HG03439 (cell line): ENCODE measurements around the gene LIAS.
"Not testable (repeated sequence)": the region's sequence is repeated elsewhere in the genome, so short reads cannot be mapped to it uniquely, and the experiment has no call there.

Experiments
- ATAC-seq: cut with Tn5 transposase; IDR thresholded peaks from one replicate; pipeline ENCODE4 v1.9.1; 2021; ENCODE audit warnings: mild to moderate bottlenecking, moderate library complexity; ENCODE audit not compliant: unreplicated experiment

LIAS gene

DNA sequence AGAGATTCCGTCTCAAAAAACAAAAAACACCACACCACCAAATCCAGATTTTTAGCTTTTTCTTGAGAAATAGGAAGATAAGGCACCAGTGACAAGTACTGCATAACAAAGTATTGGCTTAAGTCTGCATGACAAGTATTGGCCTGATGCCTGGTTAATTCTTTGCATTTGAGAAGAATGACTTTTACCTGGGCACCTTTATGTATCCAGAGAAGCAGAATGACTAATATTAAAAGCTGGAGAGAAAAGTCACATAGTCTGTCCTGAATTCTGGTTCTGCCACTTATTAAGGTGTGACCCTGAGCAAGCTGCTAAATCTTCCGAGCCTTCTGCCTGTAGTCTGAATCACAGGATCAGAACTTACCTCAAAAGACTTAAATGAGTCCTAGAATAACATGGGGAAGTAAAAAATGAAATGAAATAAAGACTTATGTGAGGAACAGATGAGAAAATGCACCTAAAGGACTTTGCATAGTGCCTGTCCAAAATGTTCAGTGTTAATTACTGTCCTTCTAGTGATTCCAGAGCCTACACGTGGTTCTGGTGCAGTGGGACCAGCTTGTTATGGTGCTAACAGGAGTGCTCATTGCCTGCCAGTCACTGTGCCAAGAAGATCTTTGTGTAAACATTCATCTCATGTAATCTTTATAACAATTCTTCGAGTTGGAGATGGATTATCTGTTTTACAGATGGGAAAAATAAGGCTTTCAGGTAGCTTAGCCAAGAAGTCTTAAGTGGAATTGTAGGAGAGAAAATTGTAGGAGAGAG is 36.8 kb downstream of the LIAS start:
- ATAC-seq = no peak

DNA sequence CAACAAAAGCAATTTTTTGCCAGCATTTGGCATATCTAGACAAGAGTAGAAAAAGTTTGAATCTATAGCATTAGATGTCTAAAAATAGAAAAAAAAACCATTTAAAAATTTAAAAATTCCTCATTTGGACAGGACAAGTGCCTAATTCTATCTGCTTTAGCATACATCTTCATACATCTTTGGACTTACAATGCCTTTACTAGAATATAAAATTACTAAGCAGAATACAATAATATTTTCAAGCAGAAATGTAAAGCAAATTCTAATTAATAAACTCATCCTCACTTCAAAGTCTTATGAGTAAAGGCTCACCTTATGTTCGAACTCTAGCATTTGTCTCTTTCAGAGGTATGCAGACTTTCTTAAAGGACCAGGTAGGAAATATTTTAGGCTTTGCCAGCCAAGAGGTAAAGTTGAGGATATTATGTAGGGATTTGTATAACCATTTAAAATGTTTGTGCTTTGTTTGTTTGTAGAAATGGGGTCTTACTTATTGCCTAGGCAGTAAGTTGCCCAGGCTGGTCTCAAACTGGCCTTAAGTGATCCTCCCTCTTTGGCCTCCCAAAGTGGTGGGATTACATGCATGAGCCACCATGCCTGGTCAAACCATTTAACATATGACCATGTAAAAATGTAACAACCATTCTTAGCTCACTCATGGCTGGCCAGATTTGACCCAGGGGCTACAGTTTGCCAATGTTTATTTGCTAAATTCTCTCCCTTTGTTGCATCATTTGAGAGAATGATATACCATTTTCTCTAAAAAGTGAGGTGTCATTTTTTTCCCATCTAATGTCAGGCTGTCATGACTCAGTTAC is 39.3 kb downstream of the LIAS start:
- no peak for ATAC-seq

DNA sequence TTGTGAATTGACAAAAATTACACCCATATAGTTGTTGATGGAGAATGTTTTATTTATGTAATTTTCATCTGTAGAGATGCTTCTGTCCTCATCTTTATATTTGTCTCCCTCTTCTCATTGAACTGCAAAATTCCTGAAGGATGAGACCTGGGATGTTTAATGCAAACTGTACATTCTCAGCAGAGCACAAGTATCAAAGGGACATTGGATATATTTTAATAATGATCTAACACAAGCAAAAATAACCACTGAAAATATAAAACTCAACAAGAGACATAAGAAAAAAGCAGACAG is 39.8 kb downstream of the LIAS start:
- ATAC-seq = no peak

DNA sequence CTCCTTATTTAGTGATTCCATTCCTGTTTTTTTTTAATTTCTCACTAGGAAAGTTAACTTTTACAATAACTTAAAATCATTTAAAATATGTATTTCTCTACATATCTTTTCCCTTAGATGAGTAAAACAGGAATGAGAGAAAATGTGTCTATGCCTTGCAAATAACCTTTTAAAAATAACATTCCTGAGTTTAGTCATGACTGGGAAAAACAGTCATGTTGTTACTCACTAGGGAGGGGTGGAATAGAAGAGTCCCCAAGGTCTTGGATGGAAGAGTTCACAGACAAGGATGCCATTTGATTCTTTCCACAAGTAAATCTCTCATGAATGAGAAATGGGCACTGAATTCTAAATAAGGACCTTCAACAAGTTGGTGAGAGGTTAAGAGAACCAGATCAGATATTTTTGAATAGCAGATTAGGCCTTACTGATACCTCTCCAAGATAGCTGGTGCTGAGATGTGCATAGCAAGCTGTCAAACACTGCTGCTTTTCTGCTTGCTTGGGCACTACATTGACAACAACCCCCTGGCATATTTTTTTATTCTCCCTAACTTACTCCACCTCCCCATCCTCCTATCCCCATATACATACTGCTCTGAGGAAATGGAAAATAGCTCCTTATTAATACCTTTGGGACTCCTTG is 43.3 kb downstream of the LIAS start:
- ATAC-seq = no peak

DNA sequence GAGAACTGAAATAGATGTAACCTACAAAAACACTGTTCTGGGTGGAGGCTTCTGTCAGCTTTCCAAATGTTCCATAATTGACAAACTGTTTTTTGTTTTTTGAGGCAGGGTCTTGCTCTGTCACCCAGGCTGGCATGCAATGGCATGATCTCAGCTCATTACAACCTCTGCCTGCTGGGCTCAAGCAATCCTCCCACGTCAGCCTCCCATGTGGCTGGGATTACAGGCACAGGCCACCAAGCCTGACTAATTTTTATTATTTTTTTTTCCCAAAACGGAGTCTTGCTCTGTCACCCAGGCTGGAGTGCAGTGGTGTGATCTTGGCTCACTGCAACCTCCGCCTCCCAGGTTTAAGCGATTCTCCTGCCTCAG is 43.8 kb downstream of the LIAS start:
- not testable (repeated sequence) for ATAC-seq

DNA sequence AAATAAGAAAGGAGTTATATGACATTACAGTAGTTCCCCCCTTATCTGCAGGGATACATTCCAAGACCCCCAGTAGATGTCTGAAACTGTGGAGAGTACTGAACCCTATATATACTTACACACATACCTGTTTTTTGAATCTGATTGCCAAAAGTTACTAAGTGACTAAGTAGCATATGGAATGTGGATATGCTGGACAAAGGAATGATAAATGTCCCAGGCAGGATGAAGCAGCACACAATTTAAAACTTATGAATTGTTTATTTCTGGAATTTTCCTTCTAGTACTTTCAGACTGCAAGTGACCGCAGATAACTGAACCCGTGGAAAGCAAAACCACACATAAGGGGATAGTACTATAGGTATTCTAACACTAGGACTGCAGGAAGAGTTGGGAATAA is 45.7 kb downstream of the LIAS start:
- no peak for ATAC-seq

DNA sequence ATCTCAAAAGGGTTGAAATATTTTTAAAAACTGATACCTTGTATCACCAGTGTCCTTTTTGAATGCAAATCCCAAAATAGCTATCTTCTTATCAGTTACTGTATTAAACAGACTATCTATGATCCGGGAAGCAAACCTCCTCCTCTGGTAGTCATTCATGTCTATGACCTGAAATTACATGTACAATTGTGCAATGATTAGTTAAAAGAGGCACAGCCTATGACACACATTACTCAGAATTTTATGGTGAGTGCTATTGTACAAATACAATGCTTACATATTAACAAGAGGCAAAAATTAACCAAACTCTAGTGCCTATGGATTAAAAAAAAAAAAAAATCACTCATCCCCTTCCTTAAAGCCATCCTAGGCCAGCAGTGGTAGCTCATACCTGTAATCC is 46.7 kb downstream of the LIAS start:
- ATAC-seq = no peak

DNA sequence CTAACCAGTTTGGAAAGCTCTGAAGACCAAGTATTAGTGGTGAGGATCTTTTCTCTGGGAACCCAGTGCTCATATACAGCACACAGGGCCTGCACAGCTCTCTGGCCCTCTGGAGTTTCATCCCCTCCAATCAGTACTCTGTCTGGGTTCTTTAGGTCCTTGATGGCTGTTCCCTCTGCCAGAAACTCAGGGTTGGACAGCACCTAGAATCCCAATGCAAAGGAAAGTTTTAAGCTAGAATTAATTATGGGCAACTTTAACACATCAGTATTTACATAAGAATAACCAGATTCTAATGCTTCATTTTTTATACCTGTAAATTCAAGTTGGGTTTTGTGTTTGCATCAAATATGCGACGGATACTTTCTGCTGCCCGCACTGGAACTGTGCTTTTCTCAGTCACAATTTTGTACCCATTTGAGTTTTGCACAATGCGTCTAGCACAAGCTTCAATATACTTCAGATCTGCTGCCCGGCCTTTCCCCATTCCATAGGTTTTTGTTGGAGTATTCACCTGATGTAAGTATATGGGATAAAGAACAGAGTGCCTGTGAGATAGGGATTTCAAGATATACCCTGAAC is 51.6 kb downstream of the LIAS start:
- ATAC-seq = no peak

DNA sequence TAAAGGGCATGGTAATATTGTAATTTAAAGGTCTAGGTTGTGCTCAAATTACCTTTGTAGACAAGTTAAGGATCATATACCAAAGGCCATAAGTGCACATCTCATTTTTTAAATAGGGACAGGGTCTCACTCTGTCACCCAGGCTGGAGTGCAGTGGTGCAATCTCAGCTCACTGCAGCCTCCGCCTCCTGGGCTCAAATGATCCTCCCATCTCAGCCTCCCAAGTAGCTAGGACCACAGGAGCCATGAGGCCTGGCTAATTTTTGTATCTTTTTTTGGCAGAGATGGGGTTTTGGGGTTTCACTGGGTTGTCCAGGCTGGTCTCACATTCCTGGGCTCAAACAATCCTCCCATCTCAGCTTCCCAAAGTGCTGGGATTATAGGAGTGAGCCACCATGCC is 55.4 kb downstream of the LIAS start:
- not testable (repeated sequence) for ATAC-seq

DNA sequence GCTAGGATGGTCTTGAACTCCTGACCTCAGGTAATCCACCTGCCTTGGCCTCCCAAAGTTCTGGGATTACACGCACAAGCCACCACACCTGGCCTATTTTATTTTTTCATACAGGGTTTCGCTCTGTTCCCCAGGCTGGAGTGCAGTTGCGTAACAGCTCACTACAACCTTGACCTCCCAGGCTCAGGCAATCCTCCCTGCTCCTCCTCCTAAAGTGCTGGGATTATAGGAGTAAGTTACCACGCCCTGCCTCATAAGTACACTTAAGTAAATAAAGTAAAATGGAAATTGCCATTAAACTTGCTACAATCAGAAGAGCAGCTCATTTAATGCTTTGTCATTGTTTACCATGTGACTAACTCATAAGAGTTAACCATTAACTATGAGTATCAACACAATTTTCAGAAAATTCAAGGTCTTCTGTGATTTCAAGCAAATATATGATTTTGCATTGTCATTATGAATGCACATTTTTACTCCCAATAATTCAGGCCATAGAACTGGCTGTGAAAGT is 56.1 kb downstream of the LIAS start:
- ATAC-seq = no peak

DNA sequence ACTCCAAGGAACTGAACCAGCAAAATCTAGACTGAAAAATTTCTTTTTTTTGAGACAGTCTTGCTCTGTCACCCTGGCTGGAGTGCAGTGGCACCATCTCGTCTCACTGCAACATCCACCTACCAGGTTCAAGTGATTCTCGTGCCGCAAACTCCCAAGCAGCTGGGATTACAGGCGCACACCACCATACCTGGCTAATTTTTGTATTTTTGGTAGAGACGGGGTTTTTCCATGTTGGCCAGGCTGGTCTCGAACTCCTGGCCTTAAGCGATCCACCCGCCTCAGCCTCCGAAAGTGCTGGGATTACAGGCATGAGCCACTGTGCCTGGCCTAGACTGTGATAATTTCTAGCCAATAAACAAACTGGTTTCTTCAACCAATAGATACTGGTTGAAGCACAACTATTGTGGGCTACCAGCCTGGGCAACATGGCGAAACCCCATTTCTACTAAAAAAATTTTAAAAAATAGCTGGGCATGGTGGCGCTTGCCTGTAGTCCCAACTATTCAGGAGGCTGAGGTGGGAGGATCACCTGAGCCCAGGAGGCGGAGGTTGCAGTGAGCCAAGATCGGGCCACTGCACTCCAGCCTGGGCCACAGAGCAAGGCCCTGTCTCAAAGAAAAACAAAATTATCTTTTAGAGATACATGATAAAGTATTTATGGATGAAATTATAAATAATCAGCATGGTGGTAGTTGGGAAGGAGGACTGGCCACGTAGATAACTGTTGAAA is 57.0 kb downstream of the LIAS start:
- not testable (repeated sequence) for ATAC-seq

DNA sequence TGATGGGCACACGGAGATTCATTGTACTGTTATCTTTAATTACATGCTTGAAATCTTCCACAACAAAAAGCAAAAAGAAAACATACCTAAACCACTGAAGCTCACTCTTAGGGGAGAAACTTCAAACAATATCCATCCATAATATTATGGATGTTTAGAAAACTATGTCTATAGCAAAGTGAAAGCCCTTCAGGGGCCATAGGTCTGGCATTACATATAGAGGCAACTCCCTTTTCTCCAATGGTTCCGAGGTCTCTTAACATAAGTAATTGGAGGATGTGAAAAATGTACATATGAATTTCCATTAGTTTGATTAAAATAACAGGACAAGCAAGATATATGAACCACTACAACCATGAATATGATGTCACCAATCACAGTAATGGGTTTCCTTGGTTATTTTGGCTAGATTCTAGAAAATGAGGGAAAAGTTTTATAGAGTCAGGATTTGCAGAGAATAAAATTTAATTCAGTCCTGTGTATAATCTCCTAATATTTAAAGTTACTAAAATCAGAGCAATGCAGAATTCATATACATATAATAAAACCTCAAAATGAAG is 57.6 kb downstream of the LIAS start:
- no peak for ATAC-seq

DNA sequence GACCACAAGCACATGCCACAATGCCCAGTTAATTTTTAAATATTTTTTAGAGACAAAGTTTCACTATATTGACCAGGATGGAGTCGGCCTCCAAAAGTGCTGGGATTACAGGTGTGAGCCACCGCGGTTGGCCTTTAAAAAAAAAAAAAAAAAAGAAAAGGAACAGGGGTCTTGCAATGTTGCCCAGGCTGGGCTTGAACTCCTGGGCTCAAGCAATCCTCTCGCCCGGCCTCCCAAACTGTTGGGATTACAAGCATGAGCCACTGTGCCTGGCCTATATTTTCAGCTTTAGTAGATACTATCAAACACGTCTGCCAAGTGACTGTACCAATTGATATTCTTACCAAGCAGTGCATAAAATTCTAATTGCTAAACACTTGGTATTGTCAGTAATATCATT is 59.6 kb downstream of the LIAS start:
- ATAC-seq = no peak

DNA sequence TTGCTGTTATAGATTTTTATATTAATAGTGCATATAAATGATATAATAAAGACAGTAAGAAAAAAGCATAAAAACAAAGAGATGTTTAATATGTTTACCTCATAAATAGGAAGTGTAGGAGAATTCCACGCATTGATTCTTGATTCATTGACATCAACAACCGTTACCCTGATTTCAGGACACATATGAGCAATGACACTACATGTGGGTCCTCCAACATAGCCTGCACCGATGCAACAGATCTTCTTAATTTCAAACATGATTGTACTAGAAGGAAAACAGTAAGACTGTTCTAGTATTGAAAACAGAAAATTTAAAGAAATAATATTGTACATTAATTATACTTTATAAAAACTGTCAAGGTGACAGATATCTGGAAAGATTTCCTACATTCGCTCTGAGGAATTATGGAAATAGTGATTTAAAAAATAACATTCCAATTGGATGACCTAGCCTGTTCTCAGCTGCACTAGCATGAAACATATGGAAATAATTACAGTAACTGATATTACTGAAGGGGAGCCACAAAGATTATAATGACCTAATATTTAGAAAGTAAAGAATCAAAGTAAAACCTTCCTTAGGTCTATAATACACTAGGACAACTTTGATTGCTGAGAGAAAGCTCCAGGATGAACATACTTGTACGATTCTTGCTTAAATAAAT is 62.5 kb downstream of the LIAS start:
- no peak for ATAC-seq

DNA sequence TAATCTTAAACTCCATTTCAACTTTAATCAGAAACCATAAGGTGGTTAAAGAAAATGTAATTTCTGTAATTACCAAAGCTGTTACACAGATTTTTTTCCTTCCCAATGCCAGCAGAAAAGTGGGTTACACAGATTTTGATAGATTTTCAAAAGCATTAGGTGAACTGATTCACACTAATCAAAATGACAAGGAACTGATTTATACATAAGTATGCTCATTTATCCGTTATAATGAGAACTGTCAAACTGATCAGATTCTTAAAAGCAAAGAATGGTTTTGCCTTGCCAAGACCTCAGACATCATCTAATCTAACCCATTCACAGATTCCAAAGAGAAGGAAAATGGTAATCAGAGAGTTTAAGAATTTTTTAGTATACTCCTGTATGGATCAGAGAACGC is 63.2 kb downstream of the LIAS start:
- no peak for ATAC-seq

DNA sequence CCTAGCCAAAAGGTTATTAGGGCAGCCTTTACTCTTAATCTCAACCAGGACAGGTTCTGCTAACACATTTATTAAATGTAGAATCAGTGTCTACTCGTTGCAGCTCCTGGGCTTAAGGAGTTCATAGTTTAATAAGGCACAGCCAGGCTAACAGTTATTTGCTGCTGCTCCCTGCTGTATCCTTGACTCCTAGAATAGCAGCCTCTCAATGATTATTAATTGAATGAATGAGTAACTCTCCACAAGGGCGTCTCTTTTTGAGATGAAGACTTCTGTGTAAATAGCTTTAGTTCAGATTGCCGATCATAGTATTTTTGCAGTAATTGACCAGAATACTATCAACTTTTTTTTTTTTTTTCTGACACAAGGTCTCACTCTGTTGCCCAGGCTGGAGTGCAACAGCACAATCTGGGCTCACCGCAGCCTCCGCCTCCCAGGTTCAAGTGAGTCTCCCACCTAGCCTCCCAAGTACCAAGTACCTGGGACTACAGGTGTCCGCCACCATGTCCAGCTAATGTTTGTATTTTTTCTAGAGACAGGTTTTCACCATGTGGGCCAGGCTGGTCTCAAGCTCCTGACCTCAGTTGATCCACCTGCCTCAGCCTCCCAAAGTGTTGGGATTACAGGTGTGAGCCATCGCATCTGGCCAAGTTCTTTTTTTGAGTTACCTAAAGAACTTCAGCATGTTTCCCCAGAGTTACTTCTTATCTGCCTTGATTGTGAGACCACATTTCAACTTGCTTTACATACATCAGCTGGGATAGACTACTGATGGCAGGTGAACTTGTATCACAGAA is 65.5 kb downstream of the LIAS start:
- ATAC-seq = no peak

DNA sequence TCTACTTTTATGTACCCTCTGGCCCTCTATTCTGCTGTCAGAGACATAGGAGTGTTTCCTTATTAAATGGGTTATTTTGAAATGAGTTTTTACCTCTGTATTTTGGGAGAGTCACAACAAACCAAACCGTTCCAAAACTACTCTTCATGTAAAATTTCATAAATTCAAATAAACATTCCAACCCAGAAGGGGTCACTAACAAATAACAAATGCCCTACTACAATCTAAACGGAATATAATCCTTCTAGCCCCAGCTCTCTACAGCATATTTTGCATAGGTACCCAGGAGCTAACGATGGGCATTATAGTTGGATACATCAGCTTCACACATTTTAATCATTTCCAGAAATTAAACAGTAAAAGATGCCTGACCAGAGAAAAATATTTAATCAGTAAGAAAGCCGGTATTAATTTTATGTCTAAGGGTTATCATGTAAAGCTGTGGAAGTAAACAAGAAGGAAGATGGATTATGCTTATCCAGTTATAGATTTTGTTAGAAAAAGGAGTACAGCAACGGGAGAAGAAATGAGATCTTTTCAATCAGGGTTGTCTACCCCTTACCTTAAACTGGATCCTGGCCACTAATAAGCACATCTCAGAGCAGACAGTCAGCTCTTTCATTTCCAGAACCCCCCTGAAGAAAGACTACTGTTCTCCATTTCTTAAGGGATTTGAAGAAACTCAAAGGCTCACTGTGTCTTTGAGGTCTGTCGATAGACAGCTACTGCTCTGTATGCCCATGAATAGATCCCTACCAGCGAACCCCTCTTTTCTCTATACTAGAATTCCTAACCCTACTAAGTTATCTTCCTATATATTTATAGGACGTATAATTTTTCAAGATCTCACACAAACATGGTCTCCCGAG is 67.2 kb downstream of the LIAS start:
- no peak for ATAC-seq

DNA sequence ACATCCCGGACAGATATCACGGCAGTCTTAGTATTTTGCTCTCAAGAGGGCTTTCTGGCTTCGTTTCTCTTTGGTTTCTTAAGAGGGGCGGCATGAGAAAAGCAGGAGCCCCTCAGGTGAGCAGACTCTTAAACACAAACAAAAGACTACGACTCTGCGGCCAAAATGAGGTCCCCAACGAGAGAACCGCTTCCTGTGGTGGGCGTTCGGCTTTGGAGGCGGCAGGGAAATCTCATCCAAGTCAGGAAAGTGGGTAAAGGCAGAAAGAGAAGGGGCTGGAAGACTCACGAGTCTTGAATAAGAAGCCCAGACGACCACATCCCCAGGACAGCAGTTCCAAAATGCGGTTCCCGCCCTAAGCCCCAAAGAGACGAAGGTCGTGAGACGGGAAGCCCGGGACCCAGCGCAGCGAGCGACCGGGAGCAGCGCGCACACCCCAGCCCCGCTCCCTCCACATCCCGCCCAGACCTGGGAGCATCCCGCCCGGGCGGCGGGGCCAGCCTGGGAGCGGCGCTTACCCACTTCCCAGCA is 68.0 kb downstream of the LIAS start:
- peak; percentile 27 for ATAC-seq
